Neural cell (in vitro differentiated cells): ENCODE results near the gene DBH. TPM values are rescaled to one million over a fixed set of nuclear protein-coding genes. Genes with fewer than 3 reads are reported as not detected.

Experiments used
- H2AFZ ChIP-seq: fragments of 200-600, 300-800 bp; sonication (generic), shearing (Covaris generic); 2 replicates; pipeline ENCODE4 v1.6.0; 2014; ENCODE audit warnings: low read depth, mild to moderate bottlenecking, antibody characterized with exemption, low read length, moderate library complexity
- H3F3A ChIP-seq: fragments of 200-600 bp; shearing (Covaris generic); 2 replicates; pipeline ENCODE4 v1.6.1; 2016; ENCODE audit warnings: mild to moderate bottlenecking, moderate library complexity, mixed read lengths, antibody characterized with exemption, low read length; ENCODE audit not compliant: insufficient read depth, poor library complexity, severe bottlenecking
- H3K27ac ChIP-seq: fragments of 200-600, 300-800 bp; sonication (generic), shearing (Covaris generic); 2 replicates; pipeline ENCODE4 v1.5.1; 2014; ENCODE audit warnings: mild to moderate bottlenecking, low read length, moderate library complexity
- H3K27me3 ChIP-seq: fragments of 300-800, 200-600 bp; sonication (generic), shearing (Covaris generic); 2 replicates; pipeline ENCODE4 v1.6.0; 2014; ENCODE audit warnings: mild to moderate bottlenecking, low read depth, low read length, moderate library complexity; ENCODE audit not compliant: insufficient read depth
- H3K36me3 ChIP-seq: fragments of 300-800, 200-600 bp; sonication (generic), shearing (Covaris generic); 2 replicates; pipeline ENCODE4 v1.5.1; 2014; ENCODE audit warnings: mild to moderate bottlenecking, antibody characterized with exemption, low read length, moderate library complexity; ENCODE audit not compliant: insufficient read depth
- H3K4me2 ChIP-seq: fragments of 300-800, 200-600 bp; sonication (generic), shearing (Covaris generic); 2 replicates; pipeline ENCODE4 v1.6.0; 2014; ENCODE audit warnings: mild to moderate bottlenecking, low read length
- H3K4me3 ChIP-seq: fragments of 300-800, 200-600 bp; sonication (generic), shearing (Covaris generic); 2 replicates; pipeline ENCODE4 v1.5.1; 2014; ENCODE audit warnings: mild to moderate bottlenecking, low read length, moderate library complexity
- H3K79me2 ChIP-seq: fragments of 200-600 bp; shearing (Covaris generic); replicated peaks from 2 replicates; pipeline ENCODE4 v1.6.0; 2014; ENCODE audit warnings: mild to moderate bottlenecking, low read length, moderate library complexity; ENCODE audit not compliant: insufficient read depth
- H3K9ac ChIP-seq: fragments of 300-800, 200-600 bp; sonication (generic), shearing (Covaris generic); 2 replicates; pipeline ENCODE4 v1.6.1; 2016; ENCODE audit warnings: mild to moderate bottlenecking, low read length, mixed read lengths
- H3K9me2 ChIP-seq: fragments of 200-600 bp; shearing (Covaris generic); 2 replicates; pipeline ENCODE4 v1.6.1; 2016; ENCODE audit warnings: mild to moderate bottlenecking, low read length, mixed read lengths; ENCODE audit not compliant: insufficient read depth
- H3K9me3 ChIP-seq: fragments of 200-600, 300-800 bp; sonication (generic), shearing (Covaris generic); 2 replicates; pipeline ENCODE4 v1.6.1; 2016; ENCODE audit warnings: mild to moderate bottlenecking, mixed run types, low read length, moderate library complexity, mixed read lengths
- H4K20me1 ChIP-seq: fragments of 200-600 bp; shearing (Covaris generic); 2 replicates; pipeline ENCODE4 v1.6.1; 2016; ENCODE audit warnings: mild to moderate bottlenecking, mixed run types; ENCODE audit not compliant: insufficient read depth
- EP300 ChIP-seq: fragments of 450-650 bp; conservative IDR thresholded peaks from 2 replicates; pipeline ENCODE4 v1.6.1; 2014; ENCODE audit warnings: antibody characterized with exemption, mild to moderate bottlenecking, moderate library complexity; ENCODE audit not compliant: poor library complexity, severe bottlenecking
- EZH2 ChIP-seq: fragments of 200-600, 300-800 bp; shearing (Covaris generic), sonication (generic); IDR thresholded peaks from 2 replicates; pipeline ENCODE4 v1.6.1; 2014; ENCODE audit warnings: antibody characterized with exemption, low read length, borderline replicate concordance, mild to moderate bottlenecking; ENCODE audit not compliant: insufficient read depth, poor library complexity, severe bottlenecking
- MXI1 ChIP-seq: fragments of 450-650 bp; conservative IDR thresholded peaks from 2 replicates; pipeline ENCODE4 v1.6.1; 2014; ENCODE audit warnings: antibody characterized with exemption, mild to moderate bottlenecking; ENCODE audit not compliant: poor library complexity, severe bottlenecking
- POLR2AphosphoS5 ChIP-seq: IDR thresholded peaks from 2 replicates; pipeline ENCODE4 v1.6.1; 2012
- RAD21 ChIP-seq: fragments of 450-650 bp; conservative IDR thresholded peaks from 2 replicates; pipeline ENCODE4 v1.6.1; 2014; ENCODE audit warnings: antibody characterized with exemption, mild to moderate bottlenecking, moderate library complexity
- SMC3 ChIP-seq: fragments of 450-650 bp; conservative IDR thresholded peaks from 2 replicates; pipeline ENCODE4 v1.6.1; 2014; ENCODE audit warnings: antibody characterized with exemption, mild to moderate bottlenecking, moderate library complexity; ENCODE audit not compliant: poor library complexity
- TAF1 ChIP-seq: IDR thresholded peaks from 2 replicates; pipeline ENCODE4 v1.6.1; 2012; ENCODE audit warnings: low read depth
- polyA plus RNA-seq: library from polyadenylated mRNA; depleted of rRNA; stranded (reverse); fragments of >200 nt; gene quantifications from 2 replicates; pipeline ENCODE4 v1.2.3, GENCODE V29; 2014
- TF ChIP-seq, protein P1 (sequence below): IDR thresholded peaks from 2 replicates; pipeline ENCODE4 v1.6.1; 2012; ENCODE audit warnings: borderline replicate concordance
- TF ChIP-seq, protein P2 (sequence below): fragments of 450-650 bp; IDR thresholded peaks from 2 replicates; pipeline ENCODE4 v1.5.1; 2014; ENCODE audit warnings: antibody characterized with exemption, mild to moderate bottlenecking, moderate library complexity; ENCODE audit not compliant: poor library complexity, severe bottlenecking

Gene DBH
- polyA plus RNA-seq, 1 donor from 2014 or later = not detected

DNA sequence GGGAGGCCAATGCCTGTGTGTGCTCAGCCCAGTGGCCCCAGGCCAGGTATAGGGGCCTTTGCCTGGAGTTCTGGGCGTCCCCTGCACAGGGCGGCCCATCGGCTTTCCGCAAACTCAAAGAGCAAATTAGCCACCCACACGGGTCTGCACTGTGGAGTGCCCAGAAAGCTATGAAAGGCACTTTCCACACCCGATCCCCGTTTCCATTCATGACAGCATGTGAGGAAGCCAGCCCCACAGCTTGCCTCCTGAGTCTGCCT lies 5.2 kb downstream of the DBH start:
- TF ChIP-seq, protein P1, sequence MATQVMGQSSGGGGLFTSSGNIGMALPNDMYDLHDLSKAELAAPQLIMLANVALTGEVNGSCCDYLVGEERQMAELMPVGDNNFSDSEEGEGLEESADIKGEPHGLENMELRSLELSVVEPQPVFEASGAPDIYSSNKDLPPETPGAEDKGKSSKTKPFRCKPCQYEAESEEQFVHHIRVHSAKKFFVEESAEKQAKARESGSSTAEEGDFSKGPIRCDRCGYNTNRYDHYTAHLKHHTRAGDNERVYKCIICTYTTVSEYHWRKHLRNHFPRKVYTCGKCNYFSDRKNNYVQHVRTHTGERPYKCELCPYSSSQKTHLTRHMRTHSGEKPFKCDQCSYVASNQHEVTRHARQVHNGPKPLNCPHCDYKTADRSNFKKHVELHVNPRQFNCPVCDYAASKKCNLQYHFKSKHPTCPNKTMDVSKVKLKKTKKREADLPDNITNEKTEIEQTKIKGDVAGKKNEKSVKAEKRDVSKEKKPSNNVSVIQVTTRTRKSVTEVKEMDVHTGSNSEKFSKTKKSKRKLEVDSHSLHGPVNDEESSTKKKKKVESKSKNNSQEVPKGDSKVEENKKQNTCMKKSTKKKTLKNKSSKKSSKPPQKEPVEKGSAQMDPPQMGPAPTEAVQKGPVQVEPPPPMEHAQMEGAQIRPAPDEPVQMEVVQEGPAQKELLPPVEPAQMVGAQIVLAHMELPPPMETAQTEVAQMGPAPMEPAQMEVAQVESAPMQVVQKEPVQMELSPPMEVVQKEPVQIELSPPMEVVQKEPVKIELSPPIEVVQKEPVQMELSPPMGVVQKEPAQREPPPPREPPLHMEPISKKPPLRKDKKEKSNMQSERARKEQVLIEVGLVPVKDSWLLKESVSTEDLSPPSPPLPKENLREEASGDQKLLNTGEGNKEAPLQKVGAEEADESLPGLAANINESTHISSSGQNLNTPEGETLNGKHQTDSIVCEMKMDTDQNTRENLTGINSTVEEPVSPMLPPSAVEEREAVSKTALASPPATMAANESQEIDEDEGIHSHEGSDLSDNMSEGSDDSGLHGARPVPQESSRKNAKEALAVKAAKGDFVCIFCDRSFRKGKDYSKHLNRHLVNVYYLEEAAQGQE = no peak
- TF ChIP-seq, protein P2, sequence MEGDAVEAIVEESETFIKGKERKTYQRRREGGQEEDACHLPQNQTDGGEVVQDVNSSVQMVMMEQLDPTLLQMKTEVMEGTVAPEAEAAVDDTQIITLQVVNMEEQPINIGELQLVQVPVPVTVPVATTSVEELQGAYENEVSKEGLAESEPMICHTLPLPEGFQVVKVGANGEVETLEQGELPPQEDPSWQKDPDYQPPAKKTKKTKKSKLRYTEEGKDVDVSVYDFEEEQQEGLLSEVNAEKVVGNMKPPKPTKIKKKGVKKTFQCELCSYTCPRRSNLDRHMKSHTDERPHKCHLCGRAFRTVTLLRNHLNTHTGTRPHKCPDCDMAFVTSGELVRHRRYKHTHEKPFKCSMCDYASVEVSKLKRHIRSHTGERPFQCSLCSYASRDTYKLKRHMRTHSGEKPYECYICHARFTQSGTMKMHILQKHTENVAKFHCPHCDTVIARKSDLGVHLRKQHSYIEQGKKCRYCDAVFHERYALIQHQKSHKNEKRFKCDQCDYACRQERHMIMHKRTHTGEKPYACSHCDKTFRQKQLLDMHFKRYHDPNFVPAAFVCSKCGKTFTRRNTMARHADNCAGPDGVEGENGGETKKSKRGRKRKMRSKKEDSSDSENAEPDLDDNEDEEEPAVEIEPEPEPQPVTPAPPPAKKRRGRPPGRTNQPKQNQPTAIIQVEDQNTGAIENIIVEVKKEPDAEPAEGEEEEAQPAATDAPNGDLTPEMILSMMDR = no peak
- TF ChIP-seq TAF1 = no peak
- TF ChIP-seq POLR2AphosphoS5 = no peak
- no peak for TF ChIP-seq SMC3
- no peak for TF ChIP-seq EZH2
- no peak for TF ChIP-seq MXI1
- no peak for TF ChIP-seq EP300
- TF ChIP-seq RAD21 = no peak
- H3K36me3 ChIP-seq = no peaks in the 10 kb centered on the region
- no peak overlapping the region for H3K9ac ChIP-seq
- H3K27ac ChIP-seq = no peak overlapping the region
- no peaks in the 10 kb centered on the region for H3F3A ChIP-seq
- H3K4me3 ChIP-seq = no peak overlapping the region
- H4K20me1 ChIP-seq = no peaks in the 10 kb centered on the region
- no peaks in the 10 kb centered on the region for H3K9me3 ChIP-seq
- no peaks in the 10 kb centered on the region for H3K79me2 ChIP-seq
- no peaks in the 10 kb centered on the region for H3K9me2 ChIP-seq
- no peaks in the 10 kb centered on the region for H3K27me3 ChIP-seq
- H3K4me2 ChIP-seq = no peak overlapping the region
- H2AFZ ChIP-seq = no peak overlapping the region

DNA sequence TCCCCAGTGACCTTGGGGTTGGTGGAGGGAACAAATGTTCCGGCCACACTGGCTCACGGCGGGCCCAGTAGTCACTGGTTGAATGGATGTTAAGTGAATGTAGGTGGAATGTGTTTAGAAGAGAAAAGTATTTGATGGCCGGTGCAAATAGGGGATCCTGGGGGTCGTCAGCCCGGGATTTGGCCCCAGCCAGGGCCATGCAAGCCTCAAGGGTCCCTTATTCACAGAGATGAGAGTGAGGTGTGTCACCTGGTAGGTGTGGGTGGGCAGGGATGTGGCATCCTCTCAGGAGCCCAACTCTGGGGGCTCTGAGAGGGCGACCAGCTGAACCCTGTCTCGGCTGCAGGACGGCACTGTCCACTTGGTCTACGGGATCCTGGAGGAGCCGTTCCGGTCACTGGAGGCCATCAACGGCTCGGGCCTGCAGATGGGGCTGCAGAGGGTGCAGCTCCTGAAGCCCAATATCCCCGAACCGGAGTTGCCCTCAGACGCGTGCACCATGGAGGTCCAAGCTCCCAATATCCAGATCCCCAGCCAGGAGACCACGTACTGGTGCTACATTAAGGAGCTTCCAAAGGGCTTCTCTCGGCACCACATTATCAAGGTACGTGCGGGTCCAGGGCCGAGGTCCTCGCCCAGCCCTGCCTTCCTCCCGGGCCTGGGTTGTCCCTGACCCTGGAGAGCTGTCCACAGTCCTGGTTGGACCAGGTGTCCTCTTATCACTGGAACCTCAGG lies 5.9 kb downstream of the DBH start:
- TF ChIP-seq POLR2AphosphoS5 (no peak), SMC3 (no peak), RAD21 (no peak), MXI1 (no peak)
- TF ChIP-seq, protein P1 = no peak
- no peak overlapping the region for H3K27ac ChIP-seq
- no peak overlapping the region for H3K4me2 ChIP-seq
- no peaks in the 10 kb centered on the region for H3K9me2 ChIP-seq
- H3F3A ChIP-seq = no peaks in the 10 kb centered on the region
- no peaks in the 10 kb centered on the region for H3K36me3 ChIP-seq
- H3K27me3 ChIP-seq = no peaks in the 10 kb centered on the region
- no peak overlapping the region for H3K9ac ChIP-seq
- no peaks in the 10 kb centered on the region for H3K79me2 ChIP-seq
- no peaks in the 10 kb centered on the region for H3K9me3 ChIP-seq
- no peak overlapping the region for H2AFZ ChIP-seq
- no peak overlapping the region for H3K4me3 ChIP-seq
- H4K20me1 ChIP-seq = no peaks in the 10 kb centered on the region
